ELF-1 (cell line): ENCODE results near the gene BPIFB6.

Source experiments
- DNase-seq: peaks from one replicate; pipeline ENCODE4 v3.0.0-alpha.2; 2016; ENCODE audit warnings: low read depth, low spot score

BPIFB6 gene

GRCh38 chr20:33027769-33028751 is 3.4 kb upstream of the BPIFB6 start:
- DNase-seq = no peak

- DNase-seq = no peak
These were observed 2.6 kb upstream of the BPIFB6 start for GRCh38 chr20:33028875-33029274.

GRCh38 chr20:33030076-33030475 is 1.4 kb upstream of the BPIFB6 start:
- no peak for DNase-seq

GRCh38 chr20:33030569-33030968 is 879 bp upstream of the BPIFB6 start:
- no peak for DNase-seq

GRCh38 chr20:33032555-33032954 is 1.1 kb downstream of the BPIFB6 start:
- DNase-seq = no peak

- no peak for DNase-seq
These were observed 1.9 kb downstream of the BPIFB6 start for GRCh38 chr20:33033381-33033780.

- DNase-seq = no peak
These were observed 2.7 kb downstream of the BPIFB6 start for GRCh38 chr20:33034115-33034514.

GRCh38 chr20:33034901-33035492 is 3.5 kb downstream of the BPIFB6 start:
- DNase-seq = no peak

GRCh38 chr20:33037456-33037855 is 6.0 kb downstream of the BPIFB6 start:
- no peak for DNase-seq

- no peak for DNase-seq
These were observed 6.8 kb downstream of the BPIFB6 start for GRCh38 chr20:33038243-33038642.

GRCh38 chr20:33042430-33042829 is 11.0 kb downstream of the BPIFB6 start:
- no peak for DNase-seq

- DNase-seq = no peak
These were observed 11.7 kb downstream of the BPIFB6 start for GRCh38 chr20:33042983-33043730.

- DNase-seq = no peak
These were observed 12.3 kb downstream of the BPIFB6 start for GRCh38 chr20:33043731-33044181.

GRCh38 chr20:33045129-33045721 is 13.8 kb downstream of the BPIFB6 start:
- peak; percentile 14 for DNase-seq

- DNase-seq = no peak
These were observed 15.0 kb downstream of the BPIFB6 start for GRCh38 chr20:33046412-33046811.

GRCh38 chr20:33051333-33051732 is 19.9 kb downstream of the BPIFB6 start:
- DNase-seq = no peak

- no peak for DNase-seq
These were observed 22.1 kb downstream of the BPIFB6 start, which contains the start of gene BPIFB3 for GRCh38 chr20:33053291-33054106. Gene BPIFB3, plus strand, starts transcription at chr20:33053903. Its CDS starts 1,533 bp downstream, at chr20:33055436.

GRCh38 chr20:33054381-33054780 is 22.9 kb downstream of the BPIFB6 start:
- no peak for DNase-seq

GRCh38 chr20:33054791-33055190 is 23.3 kb downstream of the BPIFB6 start:
- DNase-seq = no peak

GRCh38 chr20:33059136-33059535 is 27.7 kb downstream of the BPIFB6 start:
- no peak for DNase-seq
